ENCODE data around the gene MALRD1.

DNA sequence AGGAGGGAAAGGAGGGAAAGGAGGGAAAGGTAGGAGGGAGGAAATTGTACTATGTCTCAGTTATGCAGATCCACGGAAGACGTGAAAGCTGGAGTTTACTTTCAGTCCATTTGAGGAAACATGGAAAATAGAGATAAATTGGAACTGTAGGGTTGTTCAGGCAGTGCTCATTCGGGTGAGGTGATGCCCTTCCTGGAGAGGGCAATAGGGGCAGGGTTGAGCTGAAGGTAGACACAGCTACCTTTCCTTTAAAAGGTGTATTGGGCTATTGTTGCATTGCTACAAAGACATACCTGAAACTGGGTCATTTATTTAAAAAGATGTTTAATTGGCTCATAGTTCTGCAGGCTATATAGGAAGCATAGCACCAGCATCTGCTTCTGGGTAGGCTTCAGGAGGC is 650.7 kb downstream of the MALRD1 start:
- TF ChIP-seq, protein P1, sequence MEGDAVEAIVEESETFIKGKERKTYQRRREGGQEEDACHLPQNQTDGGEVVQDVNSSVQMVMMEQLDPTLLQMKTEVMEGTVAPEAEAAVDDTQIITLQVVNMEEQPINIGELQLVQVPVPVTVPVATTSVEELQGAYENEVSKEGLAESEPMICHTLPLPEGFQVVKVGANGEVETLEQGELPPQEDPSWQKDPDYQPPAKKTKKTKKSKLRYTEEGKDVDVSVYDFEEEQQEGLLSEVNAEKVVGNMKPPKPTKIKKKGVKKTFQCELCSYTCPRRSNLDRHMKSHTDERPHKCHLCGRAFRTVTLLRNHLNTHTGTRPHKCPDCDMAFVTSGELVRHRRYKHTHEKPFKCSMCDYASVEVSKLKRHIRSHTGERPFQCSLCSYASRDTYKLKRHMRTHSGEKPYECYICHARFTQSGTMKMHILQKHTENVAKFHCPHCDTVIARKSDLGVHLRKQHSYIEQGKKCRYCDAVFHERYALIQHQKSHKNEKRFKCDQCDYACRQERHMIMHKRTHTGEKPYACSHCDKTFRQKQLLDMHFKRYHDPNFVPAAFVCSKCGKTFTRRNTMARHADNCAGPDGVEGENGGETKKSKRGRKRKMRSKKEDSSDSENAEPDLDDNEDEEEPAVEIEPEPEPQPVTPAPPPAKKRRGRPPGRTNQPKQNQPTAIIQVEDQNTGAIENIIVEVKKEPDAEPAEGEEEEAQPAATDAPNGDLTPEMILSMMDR (IDR thresholded peaks at IDR 0.05) = no peak
- no peak for TF ChIP-seq POLR2A (IDR thresholded peaks at IDR 0.05)
